ENCODE measurements around the gene TLCD2.
A peak's percentile ranks its signal among the peaks of the same experiment; 100 is the strongest.
"Not testable (repeated sequence)": the region's sequence is repeated elsewhere in the genome, so short reads cannot be mapped to it uniquely, and the experiment has no call there.

TLCD2 gene

GRCh38 chr17:1735418-1735817, 25.2 kb upstream of the TLCD2 start:
- DNase-seq: no peak

- no peak for DNase-seq
Observed at GRCh38 chr17:1733759-1734158, 23.6 kb upstream of the TLCD2 start.

DNA sequence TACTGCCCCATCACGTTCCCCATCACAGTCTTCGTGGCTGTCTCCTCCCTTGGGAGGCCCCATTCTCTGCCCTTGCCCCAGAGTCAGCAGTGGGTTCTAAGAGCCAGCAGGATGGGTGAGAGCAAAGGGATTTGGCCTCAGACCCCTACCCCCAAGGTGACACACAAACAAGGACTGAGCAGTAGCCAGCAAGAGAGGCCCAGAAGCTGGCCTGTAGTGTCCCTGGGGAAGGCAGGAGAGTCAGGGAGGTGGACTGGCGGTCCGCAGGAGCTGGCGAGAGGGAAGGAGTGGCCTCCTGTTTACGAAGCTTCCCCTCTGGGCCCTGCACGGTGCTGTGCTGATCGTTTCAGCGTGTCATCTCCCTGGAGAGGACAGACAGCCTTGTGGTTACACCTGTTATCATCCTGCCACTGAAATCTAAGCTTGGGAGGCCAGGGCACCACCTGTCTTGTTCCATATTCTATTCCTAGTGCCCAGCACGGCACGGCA, 22.7 kb upstream of the TLCD2 start:
- no peak for DNase-seq

GRCh38 chr17:1732241-1732832, 22.2 kb upstream of the TLCD2 start:
- no peak for DNase-seq

DNA sequence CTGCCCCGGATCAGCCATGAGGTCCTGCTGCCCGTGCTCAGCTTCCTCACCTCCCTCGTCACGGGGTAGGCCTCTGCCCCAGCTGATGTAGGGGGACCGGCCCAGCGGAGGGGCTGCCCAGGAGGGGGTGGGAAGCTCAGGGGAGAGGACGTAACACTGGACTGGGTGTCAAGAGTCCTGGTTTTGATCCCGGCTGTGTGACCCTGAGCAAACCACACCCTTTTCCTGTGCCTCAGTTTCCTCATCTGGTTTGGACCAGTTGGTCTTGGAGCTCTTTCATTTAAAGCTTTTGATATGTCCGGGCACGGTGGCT, 21.0 kb upstream of the TLCD2 start:
- no peak for DNase-seq

DNA sequence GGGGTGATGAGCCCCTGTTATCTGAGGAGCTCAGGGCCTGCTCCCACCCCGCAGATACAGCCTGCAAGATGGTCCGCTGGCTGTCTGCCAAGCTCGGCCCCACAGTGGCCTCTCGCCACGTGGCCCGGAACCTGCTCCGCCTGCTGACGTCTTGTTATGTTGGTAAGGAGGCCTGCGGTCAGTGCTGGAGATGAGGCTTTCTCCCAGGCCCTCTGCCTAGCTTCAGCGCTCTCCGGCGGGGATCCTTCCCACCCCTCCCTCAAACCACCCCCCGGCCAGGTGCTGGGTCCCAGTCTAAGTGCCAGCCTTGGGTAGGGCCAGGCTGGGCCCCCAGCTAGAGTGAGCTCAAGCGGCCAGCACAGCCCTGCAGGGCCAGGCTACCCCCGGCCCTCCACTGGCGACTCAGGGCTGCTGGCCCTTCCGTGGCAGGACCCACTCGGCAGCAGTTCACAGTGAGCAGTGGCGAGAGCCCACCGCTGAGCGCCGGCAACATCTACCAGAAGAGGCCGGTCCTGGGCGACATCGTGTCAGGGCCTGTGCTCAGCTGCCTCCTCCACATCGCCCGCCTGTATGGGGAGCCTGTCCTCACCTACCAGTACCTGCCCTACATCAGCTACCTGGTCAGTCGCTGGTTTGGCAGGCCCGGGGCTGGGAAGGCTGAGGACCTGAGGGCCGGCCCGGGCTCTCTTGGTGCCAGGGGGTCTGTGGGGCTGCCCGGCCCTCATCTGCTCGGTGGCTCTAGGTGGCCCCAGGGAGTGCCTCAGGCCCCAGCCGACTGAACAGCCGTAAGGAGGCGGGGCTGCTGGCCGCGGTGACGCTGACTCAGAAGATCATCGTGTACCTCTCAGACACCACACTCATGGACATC, 20.4 kb upstream of the TLCD2 start:
- no peak for DNase-seq

- no peak for DNase-seq
Observed at GRCh38 chr17:1729966-1730325, 19.8 kb upstream of the TLCD2 start.

- DNase-seq: no peak
Observed at GRCh38 chr17:1727876-1728630, 17.9 kb upstream of the TLCD2 start.

DNA sequence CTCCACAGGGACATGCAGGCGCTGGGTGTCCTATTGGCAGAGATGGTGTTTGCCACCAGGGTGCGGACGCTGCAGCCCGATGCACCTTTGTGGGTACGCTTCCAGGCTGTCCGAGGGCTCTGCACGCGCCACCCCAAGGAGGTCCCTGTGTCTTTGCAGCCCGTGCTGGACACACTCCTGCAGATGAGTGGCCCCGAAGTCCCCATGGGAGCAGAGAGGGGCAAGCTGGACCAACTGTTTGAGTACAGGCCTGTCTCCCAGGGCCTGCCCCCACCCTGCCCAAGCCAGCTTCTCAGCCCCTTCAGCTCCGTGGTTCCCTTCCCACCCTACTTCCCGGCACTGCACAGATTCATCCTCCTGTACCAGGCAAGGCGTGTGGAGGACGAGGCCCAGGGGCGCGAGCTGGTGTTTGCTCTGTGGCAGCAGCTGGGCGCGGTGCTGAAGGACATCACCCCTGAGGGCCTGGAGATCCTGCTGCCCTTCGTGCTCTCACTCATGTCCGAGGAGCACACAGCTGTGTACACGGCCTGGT, 17.1 kb upstream of the TLCD2 start:
- DNase-seq: no peak

DNA sequence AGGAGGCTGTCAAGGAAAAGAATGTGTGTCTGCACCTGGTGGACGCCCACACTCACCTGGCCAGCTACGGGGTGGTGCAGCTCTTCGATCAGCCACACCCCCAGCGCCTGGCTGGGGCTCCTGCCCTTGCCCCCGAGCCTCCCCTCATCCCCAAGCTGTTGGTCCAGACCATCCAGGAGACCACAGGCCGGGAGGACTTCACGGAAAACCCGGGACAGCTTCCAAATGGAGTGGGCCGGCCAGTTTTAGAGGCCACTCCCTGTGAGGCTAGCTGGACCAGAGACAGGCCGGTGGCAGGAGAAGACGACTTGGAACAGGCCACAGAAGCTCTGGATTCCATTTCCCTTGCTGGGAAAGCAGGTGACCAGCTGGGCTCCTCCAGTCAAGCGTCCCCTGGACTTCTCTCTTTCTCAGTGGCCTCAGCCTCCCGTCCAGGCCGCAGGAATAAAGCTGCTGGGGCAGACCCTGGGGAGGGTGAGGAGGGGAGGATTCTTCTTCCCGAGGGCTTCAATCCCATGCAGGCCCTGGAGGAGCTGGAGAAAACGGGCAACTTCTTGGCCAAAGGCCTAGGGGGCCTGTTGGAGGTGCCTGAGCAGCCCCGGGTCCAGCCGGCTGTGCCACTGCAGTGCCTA, 16.6 kb upstream of the TLCD2 start:
- DNase-seq: no peak

GRCh38 chr17:1725642-1726511, 15.7 kb upstream of the TLCD2 start:
- no peak for DNase-seq

DNA sequence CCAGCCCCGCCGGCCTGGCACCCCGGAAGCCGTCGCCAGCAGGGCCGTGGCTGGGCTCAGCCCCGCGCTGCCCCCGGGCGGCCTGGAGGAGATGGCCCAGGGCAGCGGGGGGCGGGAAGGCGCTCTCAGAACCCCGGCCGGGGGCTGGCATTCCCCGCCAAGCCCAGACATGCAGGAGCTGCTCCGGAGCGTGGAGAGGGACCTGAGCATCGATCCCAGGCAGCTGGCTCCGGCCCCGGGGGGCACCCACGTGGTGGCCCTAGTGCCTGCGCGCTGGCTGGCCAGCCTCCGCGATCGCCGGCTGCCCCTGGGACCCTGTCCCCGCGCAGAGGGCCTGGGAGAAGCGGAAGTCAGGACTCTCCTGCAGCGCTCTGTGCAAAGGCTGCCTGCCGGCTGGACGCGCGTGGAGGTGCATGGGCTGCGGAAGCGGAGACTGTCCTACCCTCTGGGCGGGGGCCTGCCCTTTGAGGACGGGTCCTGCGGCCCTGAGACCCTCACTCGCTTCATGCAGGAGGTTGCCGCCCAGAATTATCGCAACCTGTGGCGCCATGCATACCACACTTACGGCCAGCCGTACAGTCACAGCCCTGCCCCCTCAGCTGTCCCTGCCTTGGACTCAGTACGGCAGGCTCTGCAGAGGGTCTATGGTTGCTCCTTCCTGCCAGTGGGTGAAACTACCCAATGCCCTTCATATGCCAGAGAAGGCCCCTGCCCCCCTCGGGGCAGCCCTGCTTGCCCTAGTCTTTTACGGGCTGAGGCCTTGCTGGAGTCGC, 14.9 kb upstream of the TLCD2 start:
- DNase-seq: no peak

GRCh38 chr17:1724351-1724868, 14.2 kb upstream of the TLCD2 start, which contains the start of gene WDR81:
Gene WDR81, plus strand, starts transcription at chr17:1724704. Its CDS starts 256 bp downstream, at chr17:1724960.
- peak; percentile 60 to 84 (median 74) for DNase-seq

GRCh38 chr17:1722022-1722421, 11.8 kb upstream of the TLCD2 start:
- DNase-seq: not testable (repeated sequence)

GRCh38 chr17:1720856-1721386, 10.7 kb upstream of the TLCD2 start:
- peak; percentile 34 to 72 (median 45) for DNase-seq

GRCh38 chr17:1718362-1719165, 8.4 kb upstream of the TLCD2 start:
- no peak for DNase-seq

GRCh38 chr17:1716912-1717695, 6.9 kb upstream of the TLCD2 start:
- peak; percentile 45 to 74 (median 68) for DNase-seq

- DNase-seq: peak; percentile 98 to 100 (median 99)
Observed at GRCh38 chr17:1716076-1716911, 6.1 kb upstream of the TLCD2 start.

All from activated CD4-positive, CD25-positive, alpha-beta regulatory T cell (primary cell).